Measurements from ENCODE around the gene OTOG.

Gene OTOG

GRCh38 chr11:17691550-17691949, 144.5 kb downstream of the OTOG start:
- no peak for TF ChIP-seq CTCF (IDR thresholded peaks at IDR 0.05; ENCODE audit: control extremely low read depth, extremely low read depth, low read depth, missing control alignments)
- no peak for DNase-seq (ENCODE audit: extremely low spot score)
- ChIA-PET POLR2A (no interaction called here), CTCF (no interaction called here)

DNA sequence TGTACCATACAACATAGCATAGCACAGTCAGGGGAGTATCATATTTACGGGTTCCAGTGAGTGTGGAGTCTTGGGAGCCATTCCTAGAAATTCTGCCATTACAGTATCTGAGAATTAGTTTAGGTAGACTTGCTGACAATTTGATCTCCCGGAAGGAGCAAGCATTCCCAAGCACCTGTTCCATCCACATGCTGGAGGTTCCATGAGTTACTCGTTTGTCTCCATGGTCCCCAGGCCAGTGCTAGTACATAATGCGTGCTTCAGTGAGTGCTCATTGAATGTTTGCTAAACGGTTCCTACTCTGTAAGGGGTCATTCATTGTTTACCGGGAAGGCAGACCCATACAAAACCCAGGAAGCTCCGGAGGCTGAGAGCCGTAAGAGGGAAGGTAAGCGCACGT, 144.9 kb downstream of the OTOG start:
- CTCF ChIA-PET: no interaction called here
- no peak for TF ChIP-seq CTCF (IDR thresholded peaks at IDR 0.05; ENCODE audit: control extremely low read depth, extremely low read depth, low read depth, missing control alignments)
- no peak for DNase-seq (ENCODE audit: extremely low spot score)
- POLR2A ChIA-PET: no interaction called here

GRCh38 chr11:17692931-17693330, 145.9 kb downstream of the OTOG start:
- POLR2A ChIA-PET: no interaction called here
- no peak for DNase-seq (ENCODE audit: extremely low spot score)
- CTCF ChIA-PET: interaction anchor here (1.6 kb wide), 1 partner anchor 9 kb away, joined by 5 read pairs; no protein-coding TSS in a partner anchor
- TF ChIP-seq CTCF (IDR thresholded peaks at IDR 0.05; ENCODE audit: control extremely low read depth, extremely low read depth, low read depth, missing control alignments): no peak

- CTCF ChIA-PET: interaction anchor here (1.6 kb wide), 1 partner anchor 9 kb away, joined by 5 read pairs; no protein-coding TSS in a partner anchor
- POLR2A ChIA-PET: interaction anchor here (0.5 kb wide), 1 partner anchor 901 kb away, joined by 3 read pairs; no protein-coding TSS in a partner anchor
- TF ChIP-seq CTCF (IDR thresholded peaks at IDR 0.05; ENCODE audit: control extremely low read depth, extremely low read depth, low read depth, missing control alignments): no peak
- no peak for DNase-seq (ENCODE audit: extremely low spot score)
Measured at GRCh38 chr11:17693531-17693930, 146.5 kb downstream of the OTOG start.

GRCh38 chr11:17694494-17695110, 147.5 kb downstream of the OTOG start:
- TF ChIP-seq CTCF (IDR thresholded peaks at IDR 0.05; ENCODE audit: control extremely low read depth, extremely low read depth, low read depth, missing control alignments): no peak
- POLR2A ChIA-PET: no interaction called here
- no peak for DNase-seq (ENCODE audit: extremely low spot score)
- CTCF ChIA-PET: no interaction called here

GRCh38 chr11:17695454-17696441, 148.7 kb downstream of the OTOG start:
- no peak for DNase-seq (ENCODE audit: extremely low spot score)
- CTCF ChIA-PET: no interaction called here
- POLR2A ChIA-PET: no interaction called here
- no peak for TF ChIP-seq CTCF (IDR thresholded peaks at IDR 0.05; ENCODE audit: control extremely low read depth, extremely low read depth, low read depth, missing control alignments)

Measured in GM10248 (cell line).